Measurements from ENCODE around the gene ACTN3. TPM values are rescaled to one million over a fixed set of nuclear protein-coding genes. Genes with fewer than 3 reads are reported as not detected.

The ACTN3 gene
- polyA plus RNA-seq, 1 donor from 2014 or later, result not detected

- no peaks in the 10 kb centered on the region for H3K27me3 ChIP-seq (ENCODE audit: insufficient read depth, low read depth, low read length)
- no peak overlapping the region for H3K9ac ChIP-seq (ENCODE audit: low read length)
- no peaks in the 10 kb centered on the region for H3K36me3 ChIP-seq (ENCODE audit: insufficient read depth, low read length)
- no peaks in the 10 kb centered on the region for H3K79me2 ChIP-seq (replicated peaks; ENCODE audit: insufficient read depth, low read length)
- H2AFZ ChIP-seq (ENCODE audit: low read depth, low read length), result no peak overlapping the region
- H3K9me3 ChIP-seq (ENCODE audit: low read length), result no peaks in the 10 kb centered on the region
- TF ChIP-seq, protein P1, sequence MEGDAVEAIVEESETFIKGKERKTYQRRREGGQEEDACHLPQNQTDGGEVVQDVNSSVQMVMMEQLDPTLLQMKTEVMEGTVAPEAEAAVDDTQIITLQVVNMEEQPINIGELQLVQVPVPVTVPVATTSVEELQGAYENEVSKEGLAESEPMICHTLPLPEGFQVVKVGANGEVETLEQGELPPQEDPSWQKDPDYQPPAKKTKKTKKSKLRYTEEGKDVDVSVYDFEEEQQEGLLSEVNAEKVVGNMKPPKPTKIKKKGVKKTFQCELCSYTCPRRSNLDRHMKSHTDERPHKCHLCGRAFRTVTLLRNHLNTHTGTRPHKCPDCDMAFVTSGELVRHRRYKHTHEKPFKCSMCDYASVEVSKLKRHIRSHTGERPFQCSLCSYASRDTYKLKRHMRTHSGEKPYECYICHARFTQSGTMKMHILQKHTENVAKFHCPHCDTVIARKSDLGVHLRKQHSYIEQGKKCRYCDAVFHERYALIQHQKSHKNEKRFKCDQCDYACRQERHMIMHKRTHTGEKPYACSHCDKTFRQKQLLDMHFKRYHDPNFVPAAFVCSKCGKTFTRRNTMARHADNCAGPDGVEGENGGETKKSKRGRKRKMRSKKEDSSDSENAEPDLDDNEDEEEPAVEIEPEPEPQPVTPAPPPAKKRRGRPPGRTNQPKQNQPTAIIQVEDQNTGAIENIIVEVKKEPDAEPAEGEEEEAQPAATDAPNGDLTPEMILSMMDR (IDR thresholded peaks at IDR 0.05; ENCODE audit: poor library complexity, severe bottlenecking), result no peak
- TF ChIP-seq MXI1 (conservative IDR thresholded peaks at IDR 0.05; ENCODE audit: poor library complexity, severe bottlenecking) (no peak), RAD21 (conservative IDR thresholded peaks at IDR 0.05) (no peak), POLR2AphosphoS5 (IDR thresholded peaks at IDR 0.05) (no peak), EZH2 (IDR thresholded peaks at IDR 0.05; ENCODE audit: borderline replicate concordance, insufficient read depth, low read length, poor library complexity, severe bottlenecking) (no peak), REST (IDR thresholded peaks at IDR 0.05; ENCODE audit: borderline replicate concordance) (no peak), EP300 (conservative IDR thresholded peaks at IDR 0.05; ENCODE audit: poor library complexity, severe bottlenecking) (no peak)
- no peak overlapping the region for H3K27ac ChIP-seq (ENCODE audit: low read length)
- H3K4me3 ChIP-seq (ENCODE audit: low read length), result no peak overlapping the region
- no peaks in the 10 kb centered on the region for H4K20me1 ChIP-seq (ENCODE audit: insufficient read depth)
- H3K9me2 ChIP-seq (ENCODE audit: insufficient read depth, low read length), result no peaks in the 10 kb centered on the region
- H3K4me2 ChIP-seq (ENCODE audit: low read length), result no peak overlapping the region
- H3F3A ChIP-seq (ENCODE audit: insufficient read depth, low read length, poor library complexity, severe bottlenecking), result no peaks in the 10 kb centered on the region
Measured at GRCh38 chr11:66541892-66542291, 4.8 kb upstream of the ACTN3 start.

DNA sequence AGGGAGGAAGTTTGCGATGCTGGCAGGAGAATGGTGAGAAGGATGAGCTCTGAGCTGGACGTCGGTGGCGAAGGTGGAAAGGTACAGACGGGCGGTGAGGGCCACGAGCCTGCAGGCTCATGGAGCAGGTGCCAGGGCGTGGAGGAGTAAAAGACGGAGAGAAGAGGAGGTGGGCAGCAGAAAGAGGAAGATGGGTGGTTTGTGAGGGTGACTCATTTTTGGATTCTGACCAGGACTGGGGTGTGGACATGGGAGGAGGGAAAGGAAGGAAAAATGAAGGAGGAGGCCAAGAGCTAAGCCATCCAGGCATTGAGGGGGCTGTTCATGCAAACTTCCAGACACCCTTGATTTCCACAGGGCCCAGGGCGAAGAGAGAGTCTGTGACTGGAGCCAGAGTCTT, 4.3 kb upstream of the ACTN3 start:
- no peak overlapping the region for H2AFZ ChIP-seq (ENCODE audit: low read depth, low read length)
- no peaks in the 10 kb centered on the region for H3K9me2 ChIP-seq (ENCODE audit: insufficient read depth, low read length)
- H3K4me2 ChIP-seq (ENCODE audit: low read length), result no peak overlapping the region
- H3K4me3 ChIP-seq (ENCODE audit: low read length), result no peak overlapping the region
- no peaks in the 10 kb centered on the region for H4K20me1 ChIP-seq (ENCODE audit: insufficient read depth)
- no peaks in the 10 kb centered on the region for H3K27me3 ChIP-seq (ENCODE audit: insufficient read depth, low read depth, low read length)
- no peaks in the 10 kb centered on the region for H3F3A ChIP-seq (ENCODE audit: insufficient read depth, low read length, poor library complexity, severe bottlenecking)
- no peak overlapping the region for H3K27ac ChIP-seq (ENCODE audit: low read length)
- no peak for TF ChIP-seq SMC3 (conservative IDR thresholded peaks at IDR 0.05; ENCODE audit: poor library complexity)
- no peak for TF ChIP-seq RAD21 (conservative IDR thresholded peaks at IDR 0.05)
- TF ChIP-seq POLR2AphosphoS5 (IDR thresholded peaks at IDR 0.05), result no peak
- TF ChIP-seq EP300 (conservative IDR thresholded peaks at IDR 0.05; ENCODE audit: poor library complexity, severe bottlenecking), result no peak
- TF ChIP-seq MXI1 (conservative IDR thresholded peaks at IDR 0.05; ENCODE audit: poor library complexity, severe bottlenecking), result no peak
- TF ChIP-seq EZH2 (IDR thresholded peaks at IDR 0.05; ENCODE audit: borderline replicate concordance, insufficient read depth, low read length, poor library complexity, severe bottlenecking), result no peak
- no peak for TF ChIP-seq REST (IDR thresholded peaks at IDR 0.05; ENCODE audit: borderline replicate concordance)
- no peak for TF ChIP-seq TAF1 (IDR thresholded peaks at IDR 0.05; ENCODE audit: low read depth)
- TF ChIP-seq, protein P1 (IDR thresholded peaks at IDR 0.05; ENCODE audit: poor library complexity, severe bottlenecking), result no peak
- no peaks in the 10 kb centered on the region for H3K36me3 ChIP-seq (ENCODE audit: insufficient read depth, low read length)
- H3K9me3 ChIP-seq (ENCODE audit: low read length), result no peaks in the 10 kb centered on the region
- no peaks in the 10 kb centered on the region for H3K79me2 ChIP-seq (replicated peaks; ENCODE audit: insufficient read depth, low read length)
- H3K9ac ChIP-seq (ENCODE audit: low read length), result no peak overlapping the region

Data from neural cell (in vitro differentiated cells).